ENCODE measurements around the gene C1orf21. TPM values are rescaled to one million over a fixed set of nuclear protein-coding genes. Genes with fewer than 3 reads are reported as not detected.

The C1orf21 gene
- polyA plus RNA-seq, 1 of the 3 experiments (the other 2 are of a cell fraction) = 4.8 TPM

DNA sequence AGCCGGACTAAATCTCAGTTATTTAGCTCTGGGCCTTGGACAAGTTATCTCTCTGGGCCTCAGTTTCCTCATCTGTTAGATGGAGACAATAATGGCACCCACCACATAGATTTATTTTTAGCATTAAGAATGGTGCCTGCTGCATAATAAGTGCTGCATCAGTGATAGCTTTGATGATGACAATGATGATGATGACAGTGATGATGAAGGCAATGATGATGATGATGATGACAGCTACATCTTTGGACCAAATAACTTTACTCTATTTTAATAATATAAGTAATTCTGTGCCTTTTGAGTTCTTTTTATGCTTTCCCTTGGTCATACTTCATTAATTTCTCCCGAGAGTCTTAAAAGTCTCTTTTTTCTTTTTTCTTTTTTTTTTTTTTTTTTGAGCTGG lies 143.4 kb downstream of the C1orf21 start:
- 91% methylated on average over 2 of the region's 2 CpGs for WGBS (ENCODE audit: low lambda C conversion rate)
- TF ChIP-seq EZH2phosphoT487 (IDR thresholded peaks at IDR 0.05; ENCODE audit: borderline replicate concordance, low read depth) (no peak), GABPA (IDR thresholded peaks at IDR 0.05; ENCODE audit: low read depth) (no peak), TEAD4 (IDR thresholded peaks at IDR 0.05; ENCODE audit: borderline replicate concordance, insufficient read depth) (no peak), GATA2 (CRISPR knock-in tag; IDR thresholded peaks at IDR 0.05) (no peak), RCOR1 (IDR thresholded peaks at IDR 0.05; ENCODE audit: low read length) (no peak), RFX5 (IDR thresholded peaks at IDR 0.05; ENCODE audit: low read length) (no peak), FOXM1 (IDR thresholded peaks at IDR 0.05; ENCODE audit: low read depth) (no peak), MXI1 (IDR thresholded peaks at IDR 0.05; ENCODE audit: low read depth, low read length) (no peak)
- TF ChIP-seq, protein P1, sequence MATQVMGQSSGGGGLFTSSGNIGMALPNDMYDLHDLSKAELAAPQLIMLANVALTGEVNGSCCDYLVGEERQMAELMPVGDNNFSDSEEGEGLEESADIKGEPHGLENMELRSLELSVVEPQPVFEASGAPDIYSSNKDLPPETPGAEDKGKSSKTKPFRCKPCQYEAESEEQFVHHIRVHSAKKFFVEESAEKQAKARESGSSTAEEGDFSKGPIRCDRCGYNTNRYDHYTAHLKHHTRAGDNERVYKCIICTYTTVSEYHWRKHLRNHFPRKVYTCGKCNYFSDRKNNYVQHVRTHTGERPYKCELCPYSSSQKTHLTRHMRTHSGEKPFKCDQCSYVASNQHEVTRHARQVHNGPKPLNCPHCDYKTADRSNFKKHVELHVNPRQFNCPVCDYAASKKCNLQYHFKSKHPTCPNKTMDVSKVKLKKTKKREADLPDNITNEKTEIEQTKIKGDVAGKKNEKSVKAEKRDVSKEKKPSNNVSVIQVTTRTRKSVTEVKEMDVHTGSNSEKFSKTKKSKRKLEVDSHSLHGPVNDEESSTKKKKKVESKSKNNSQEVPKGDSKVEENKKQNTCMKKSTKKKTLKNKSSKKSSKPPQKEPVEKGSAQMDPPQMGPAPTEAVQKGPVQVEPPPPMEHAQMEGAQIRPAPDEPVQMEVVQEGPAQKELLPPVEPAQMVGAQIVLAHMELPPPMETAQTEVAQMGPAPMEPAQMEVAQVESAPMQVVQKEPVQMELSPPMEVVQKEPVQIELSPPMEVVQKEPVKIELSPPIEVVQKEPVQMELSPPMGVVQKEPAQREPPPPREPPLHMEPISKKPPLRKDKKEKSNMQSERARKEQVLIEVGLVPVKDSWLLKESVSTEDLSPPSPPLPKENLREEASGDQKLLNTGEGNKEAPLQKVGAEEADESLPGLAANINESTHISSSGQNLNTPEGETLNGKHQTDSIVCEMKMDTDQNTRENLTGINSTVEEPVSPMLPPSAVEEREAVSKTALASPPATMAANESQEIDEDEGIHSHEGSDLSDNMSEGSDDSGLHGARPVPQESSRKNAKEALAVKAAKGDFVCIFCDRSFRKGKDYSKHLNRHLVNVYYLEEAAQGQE (IDR thresholded peaks at IDR 0.05; ENCODE audit: low read depth, low read length) = no peak
- CTCF ChIA-PET = interaction anchor here (1.0 to 1.2 kb wide), 4 partner anchors 11 to 33 kb away, joined by 3 to 4 read pairs (median 3); no protein-coding TSS in a partner anchor

DNA sequence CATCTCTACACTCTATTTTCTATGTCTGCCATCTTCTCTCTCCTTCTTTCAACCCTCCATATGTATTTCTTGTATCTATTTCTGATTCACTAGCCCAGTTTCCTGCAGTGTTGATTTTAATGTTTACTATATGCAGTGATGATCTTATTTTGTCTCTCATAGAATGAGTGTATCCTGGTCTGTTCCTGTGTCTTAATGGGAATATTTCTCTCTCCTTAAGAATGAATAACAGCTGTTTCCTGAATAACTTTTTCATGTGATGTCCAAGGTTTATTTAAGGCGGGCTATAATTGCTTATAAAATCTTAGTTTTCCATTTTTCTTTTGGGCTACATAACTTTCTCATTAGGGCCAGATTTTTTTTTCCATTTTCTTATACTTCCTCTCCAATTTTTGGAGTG lies 144.5 kb downstream of the C1orf21 start:
- peaks cover 0 to 7% of the 10 kb centered on the region in 2 experiments; a peak in 1 of 4 replicates for H3K4me1 ChIP-seq (ENCODE audit: control insufficient read depth in 1 of 2, insufficient read depth in 2 of 2, low read depth in 1 of 2, low read length in 1 of 2)
- H4K20me1 ChIP-seq (ENCODE audit: insufficient read depth) = no peaks in the 10 kb centered on the region
- no peaks in the 10 kb centered on the region for H3K27me3 ChIP-seq (ENCODE audit: insufficient read depth)
- H3K9me3 ChIP-seq = no peaks in the 10 kb centered on the region
- H3K4me3 ChIP-seq (ENCODE audit: low read depth in 2 of 2, low read length in 1 of 2) = no peak overlapping the region
- no peaks in the 10 kb centered on the region for H3F3A ChIP-seq (replicated peaks; ENCODE audit: insufficient read depth)
- 60% methylated on average over 1 of the region's 1 CpG for WGBS (ENCODE audit: low lambda C conversion rate)
- H3K4me2 ChIP-seq = no peak overlapping the region
- no peak for DNase-seq
- ChIA-PET POLR2A (no interaction called here), CTCF (interaction anchor here (1.0 kb wide), 1 partner anchor 32 kb away, joined by 3 read pairs; no protein-coding TSS in a partner anchor)
- H3K36me3 ChIP-seq (replicated peaks in 1 of 2; ENCODE audit: control insufficient read depth in 1 of 2, insufficient read depth in 2 of 2, low read length in 1 of 2) = no peaks in the 10 kb centered on the region
- no peak overlapping the region for H2AFZ ChIP-seq (ENCODE audit: low read depth)
- no peak overlapping the region for H3K9ac ChIP-seq
- peak overlapping the region in 1 of 2 experiments; percentile 76; a peak in 2 of 4 replicates for H3K27ac ChIP-seq (ENCODE audit: low read depth in 2 of 2, low read length in 1 of 2)
- H3K79me2 ChIP-seq (ENCODE audit: insufficient read depth) = no peaks in the 10 kb centered on the region
- no peak for TF ChIP-seq FOXJ3 (CRISPR knock-in tag; IDR thresholded peaks at IDR 0.05)
- TF ChIP-seq GATA2 (CRISPR knock-in tag; IDR thresholded peaks at IDR 0.05) = no peak
- TF ChIP-seq TEAD4 (IDR thresholded peaks at IDR 0.05; ENCODE audit: borderline replicate concordance, insufficient read depth) = no peak
- TF ChIP-seq RXRA (IDR thresholded peaks at IDR 0.05; ENCODE audit: borderline replicate concordance, low read depth) = no peak
- no peak for TF ChIP-seq FOXM1 (IDR thresholded peaks at IDR 0.05; ENCODE audit: low read depth)
- TF ChIP-seq, protein P2, sequence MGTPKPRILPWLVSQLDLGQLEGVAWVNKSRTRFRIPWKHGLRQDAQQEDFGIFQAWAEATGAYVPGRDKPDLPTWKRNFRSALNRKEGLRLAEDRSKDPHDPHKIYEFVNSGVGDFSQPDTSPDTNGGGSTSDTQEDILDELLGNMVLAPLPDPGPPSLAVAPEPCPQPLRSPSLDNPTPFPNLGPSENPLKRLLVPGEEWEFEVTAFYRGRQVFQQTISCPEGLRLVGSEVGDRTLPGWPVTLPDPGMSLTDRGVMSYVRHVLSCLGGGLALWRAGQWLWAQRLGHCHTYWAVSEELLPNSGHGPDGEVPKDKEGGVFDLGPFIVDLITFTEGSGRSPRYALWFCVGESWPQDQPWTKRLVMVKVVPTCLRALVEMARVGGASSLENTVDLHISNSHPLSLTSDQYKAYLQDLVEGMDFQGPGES (IDR thresholded peaks at IDR 0.05; ENCODE audit: low read depth, low read length) = no peak
- H3K9me2 ChIP-seq = no peaks in the 10 kb centered on the region

More for the DNA sequence above, 143.4 kb downstream of the C1orf21 start:
- Histone ChIP-seq H3K4me1 (ENCODE audit: control insufficient read depth in 1 of 2, insufficient read depth in 2 of 2, low read depth in 1 of 2, low read length in 1 of 2) (peaks cover 0 to 13% of the 10 kb centered on the region in 2 experiments; a peak in 1 of 4 replicates), H3K27ac (ENCODE audit: low read depth in 2 of 2, low read length in 1 of 2) (no peak overlapping the region), H3K4me3 (ENCODE audit: low read depth in 2 of 2, low read length in 1 of 2) (no peak overlapping the region), H2AFZ (ENCODE audit: low read depth) (no peak overlapping the region), H3K4me2 (no peak overlapping the region), H3K9me3 (no peaks in the 10 kb centered on the region), H4K20me1 (ENCODE audit: insufficient read depth) (no peaks in the 10 kb centered on the region), H3F3A (replicated peaks; ENCODE audit: insufficient read depth) (no peaks in the 10 kb centered on the region), H3K79me2 (ENCODE audit: insufficient read depth) (no peaks in the 10 kb centered on the region), H3K9me2 (no peaks in the 10 kb centered on the region), H3K36me3 (replicated peaks in 1 of 2; ENCODE audit: control insufficient read depth in 1 of 2, insufficient read depth in 2 of 2, low read length in 1 of 2) (no peaks in the 10 kb centered on the region), H3K9ac (no peak overlapping the region), H3K27me3 (ENCODE audit: insufficient read depth) (no peaks in the 10 kb centered on the region)
- DNase-seq = no peak
- POLR2A ChIA-PET = no interaction called here

All from SK-N-SH (cell line).